Activated T-helper 1 cell treated with anti-CD3 and anti-CD28 coated beads, Interleukin-2, amount 50 U/mL, for 16 hours (primary cell): ENCODE measurements around the gene ZC3H12D.
"Not testable (repeated sequence)": the region's sequence is repeated elsewhere in the genome, so short reads cannot be mapped to it uniquely, and the experiment has no call there.

ENCODE experiments used
- DNase-seq, 2 donors: peaks; one replicate each; pipeline ENCODE4 v3.0.0-alpha.2; 2020; ENCODE audit warnings: low read depth in 1 of 2, low spot score in 1 of 2

Gene ZC3H12D

GRCh38 chr6:149484733-149485700 is at the start of gene ZC3H12D:
Gene ZC3H12D, minus strand, starts transcription at chr6:149485014. Its CDS starts 10,471 bp downstream, at chr6:149474543.
- peak; percentile 62 to 75 for DNase-seq

- no peak for DNase-seq
These were observed 44.8 kb upstream of the ZC3H12D start for GRCh38 chr6:149529650-149530049.

- no peak for DNase-seq
These were observed 30.7 kb upstream of the ZC3H12D start for GRCh38 chr6:149515494-149515893.

- no peak for DNase-seq
These were observed 29.1 kb upstream of the ZC3H12D start for GRCh38 chr6:149513915-149514314.

GRCh38 chr6:149510793-149511512 is 26.1 kb upstream of the ZC3H12D start:
- no peak for DNase-seq

GRCh38 chr6:149508485-149508884 is 23.7 kb upstream of the ZC3H12D start:
- DNase-seq, result no peak

GRCh38 chr6:149503872-149504271 is 19.1 kb upstream of the ZC3H12D start:
- DNase-seq, result no peak

- DNase-seq, result no peak
These were observed 18.5 kb upstream of the ZC3H12D start for GRCh38 chr6:149503276-149503675.

GRCh38 chr6:149501768-149502167 is 17.0 kb upstream of the ZC3H12D start:
- DNase-seq, result no peak

- no peak for DNase-seq
These were observed 16.4 kb upstream of the ZC3H12D start for GRCh38 chr6:149501201-149501600.

GRCh38 chr6:149500096-149500495 is 15.3 kb upstream of the ZC3H12D start:
- no peak for DNase-seq

- DNase-seq, result no peak
These were observed 14.3 kb upstream of the ZC3H12D start for GRCh38 chr6:149499066-149499465.

- DNase-seq, result no peak
These were observed 12.6 kb upstream of the ZC3H12D start for GRCh38 chr6:149497365-149497764.

GRCh38 chr6:149496597-149496996 is 11.8 kb upstream of the ZC3H12D start:
- DNase-seq, result not testable (repeated sequence)

- not testable (repeated sequence) for DNase-seq
These were observed 10.7 kb upstream of the ZC3H12D start for GRCh38 chr6:149495349-149496016.

- not testable (repeated sequence) for DNase-seq
These were observed 10.0 kb upstream of the ZC3H12D start for GRCh38 chr6:149494810-149495209.

GRCh38 chr6:149493761-149494320 is 9.0 kb upstream of the ZC3H12D start:
- no peak for DNase-seq

GRCh38 chr6:149492798-149493343 is 8.1 kb upstream of the ZC3H12D start:
- no peak for DNase-seq

GRCh38 chr6:149489967-149490366 is 5.2 kb upstream of the ZC3H12D start:
- no peak for DNase-seq

GRCh38 chr6:149488815-149489214 is 4.0 kb upstream of the ZC3H12D start:
- DNase-seq, result no peak

- DNase-seq, result no peak
These were observed 2.5 kb upstream of the ZC3H12D start for GRCh38 chr6:149487316-149487715.
